ENCODE data around the gene DDIT4. TPM values are rescaled to one million over a fixed set of nuclear protein-coding genes. Genes with fewer than 3 reads are reported as not detected.
A peak's percentile ranks its signal among the peaks of the same experiment; 100 is the strongest.

Gene DDIT4
- total and polyA plus RNA-seq, 4 donors = 55.9 to 126 (median 100) TPM

DNA sequence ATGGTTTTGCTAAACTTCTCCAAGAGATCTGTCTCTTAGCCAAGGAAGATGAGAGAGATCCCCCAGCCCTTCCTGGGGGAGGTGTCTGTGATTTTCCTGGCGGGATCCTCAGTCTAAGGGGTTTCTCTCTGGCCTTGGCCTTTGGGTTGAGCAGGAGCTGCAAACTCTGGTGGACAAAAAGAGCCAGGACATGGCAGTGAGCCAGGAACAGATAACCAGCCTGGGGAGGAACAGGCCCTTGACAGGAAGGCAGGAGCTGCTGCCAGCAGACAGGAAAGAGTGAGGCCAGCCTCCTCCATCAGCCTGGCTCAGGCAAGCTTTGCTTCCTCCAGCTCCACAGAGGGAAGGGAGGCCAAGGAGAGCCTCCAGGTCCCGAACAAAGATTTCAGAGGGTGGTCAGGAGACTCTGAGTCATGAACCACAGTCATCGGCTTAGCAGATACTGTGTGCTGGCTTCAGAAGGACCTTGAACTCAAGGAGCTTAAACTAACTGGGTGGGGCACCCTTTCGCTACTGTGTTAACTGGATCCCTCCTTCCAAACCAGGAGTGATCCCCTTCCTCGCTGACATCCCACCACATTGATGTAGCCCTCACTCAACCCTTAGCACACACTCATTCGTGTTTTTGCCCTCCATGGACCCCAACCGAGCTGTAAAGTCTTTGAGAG lies 34.7 kb downstream of the DDIT4 start:
- no peaks in the 10 kb centered on the region for H3K4me1 ChIP-seq (ENCODE audit: control insufficient read depth in 1 of 2, insufficient read depth in 2 of 2, low read length in 2 of 2)
- no peak overlapping the region for H3K4me3 ChIP-seq (ENCODE audit: low read length in 2 of 2)
- peak; percentile 76 for ATAC-seq (ENCODE audit: low FRiP score)
- H3K36me3 ChIP-seq (ENCODE audit: control insufficient read depth in 1 of 2, insufficient read depth in 2 of 2, low read length in 1 of 2) = no peaks in the 10 kb centered on the region
- H3K27ac ChIP-seq (ENCODE audit: low read depth in 1 of 2, low read length in 2 of 2) = no peak overlapping the region
- no peaks in the 10 kb centered on the region for H3K27me3 ChIP-seq (ENCODE audit: control insufficient read depth in 1 of 2, insufficient read depth in 2 of 2, low read length in 1 of 2)
- intact Hi-C loops (cut with DNase I) = no loop called here
- no peaks in the 10 kb centered on the region for H3K9me3 ChIP-seq (ENCODE audit: control insufficient read depth, low read length)
- 71 to 75% methylated on average over 7 of the region's 7 CpGs for WGBS, 2 donors
- peak in 1 of 2 donors; percentile 79 for DNase-seq

- no peak for ATAC-seq (ENCODE audit: low FRiP score)
- no peaks in the 10 kb centered on the region for H3K27me3 ChIP-seq (ENCODE audit: control insufficient read depth in 1 of 2, insufficient read depth in 2 of 2, low read length in 1 of 2)
- H3K36me3 ChIP-seq (ENCODE audit: control insufficient read depth in 1 of 2, insufficient read depth in 2 of 2, low read length in 1 of 2) = no peaks in the 10 kb centered on the region
- no peak overlapping the region for H3K4me3 ChIP-seq (ENCODE audit: low read length in 2 of 2)
- DNase-seq = no peak
- 65 to 69% methylated on average over 20 to 21 of the region's 21 CpGs for WGBS, 2 donors
- H3K4me1 ChIP-seq (ENCODE audit: control insufficient read depth in 1 of 2, insufficient read depth in 2 of 2, low read length in 2 of 2) = no peaks in the 10 kb centered on the region
- H3K27ac ChIP-seq (ENCODE audit: low read depth in 1 of 2, low read length in 2 of 2) = no peak overlapping the region
- intact Hi-C loops (cut with DNase I) = no loop called here
- no peaks in the 10 kb centered on the region for H3K9me3 ChIP-seq (ENCODE audit: control insufficient read depth, low read length)
These were observed 35.8 kb downstream of the DDIT4 start for GRCh38 chr10:72309290-72310240.

DNA sequence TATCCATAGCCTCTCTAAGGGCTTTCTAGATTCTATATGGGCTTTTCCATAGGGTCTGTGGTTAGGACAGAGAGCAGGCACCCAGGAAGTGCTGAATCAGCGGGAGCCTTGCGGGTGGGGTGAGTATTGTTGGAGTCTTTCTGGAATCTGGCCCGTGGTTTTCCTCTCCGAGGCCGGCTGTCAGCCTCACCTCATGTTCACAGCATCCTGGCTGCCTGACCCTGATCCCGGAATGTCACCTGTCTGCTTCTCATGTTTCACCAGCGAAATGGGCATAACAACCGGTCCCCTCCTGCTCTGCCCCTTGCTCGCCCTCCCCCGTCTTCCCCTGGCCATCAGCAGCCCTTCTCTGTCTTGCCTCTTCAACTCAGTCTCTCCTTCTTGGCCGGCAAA lies 36.5 kb downstream of the DDIT4 start:
- 42 to 68% methylated on average over 11 of the region's 11 CpGs for WGBS, 2 donors
- Histone ChIP-seq H3K36me3 (ENCODE audit: control insufficient read depth in 1 of 2, insufficient read depth in 2 of 2, low read length in 1 of 2) (no peaks in the 10 kb centered on the region), H3K4me3 (ENCODE audit: low read length in 2 of 2) (no peak overlapping the region), H3K4me1 (ENCODE audit: control insufficient read depth in 1 of 2, insufficient read depth in 2 of 2, low read length in 2 of 2) (no peaks in the 10 kb centered on the region), H3K27me3 (ENCODE audit: control insufficient read depth in 1 of 2, insufficient read depth in 2 of 2, low read length in 1 of 2) (no peaks in the 10 kb centered on the region), H3K27ac (ENCODE audit: low read depth in 1 of 2, low read length in 2 of 2) (no peak overlapping the region), H3K9me3 (ENCODE audit: control insufficient read depth, low read length) (no peaks in the 10 kb centered on the region)
- ATAC-seq (ENCODE audit: low FRiP score) (no peak), DNase-seq (no peak)
- intact Hi-C loops (cut with DNase I) = no loop called here

DNA sequence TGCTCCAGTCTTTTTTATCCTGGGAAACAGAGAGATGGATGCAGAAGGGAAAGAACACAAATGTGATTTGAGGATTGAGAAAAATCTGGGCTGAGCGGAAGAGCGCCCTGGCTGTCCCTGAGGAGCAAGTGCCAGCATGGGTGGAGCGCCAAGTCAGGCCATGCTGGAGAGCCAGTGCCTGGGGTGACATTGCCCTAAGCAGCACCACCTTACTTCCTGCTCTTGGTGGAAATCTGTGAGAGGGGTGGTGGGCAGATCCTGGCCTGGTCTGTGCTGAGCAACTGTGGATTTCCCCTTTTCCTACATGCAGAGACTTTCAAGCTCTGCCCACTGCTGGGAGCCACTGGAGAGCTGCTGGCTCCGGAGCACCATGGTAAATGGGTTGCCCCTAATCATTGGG lies 36.9 kb downstream of the DDIT4 start:
- WGBS, 2 donors = 48 to 62% methylated on average over 4 of the region's 4 CpGs
- Histone ChIP-seq H3K27me3 (ENCODE audit: control insufficient read depth in 1 of 2, insufficient read depth in 2 of 2, low read length in 1 of 2) (no peaks in the 10 kb centered on the region), H3K36me3 (ENCODE audit: control insufficient read depth in 1 of 2, insufficient read depth in 2 of 2, low read length in 1 of 2) (no peaks in the 10 kb centered on the region), H3K9me3 (ENCODE audit: control insufficient read depth, low read length) (no peaks in the 10 kb centered on the region), H3K27ac (ENCODE audit: low read depth in 1 of 2, low read length in 2 of 2) (no peak overlapping the region), H3K4me1 (ENCODE audit: control insufficient read depth in 1 of 2, insufficient read depth in 2 of 2, low read length in 2 of 2) (peaks cover 0 to 2% of the 10 kb centered on the region in 2 donors), H3K4me3 (ENCODE audit: low read length in 2 of 2) (no peak overlapping the region)
- ATAC-seq (ENCODE audit: low FRiP score) = no peak
- no peak for DNase-seq
- intact Hi-C loops (cut with DNase I) = no loop called here

DNA sequence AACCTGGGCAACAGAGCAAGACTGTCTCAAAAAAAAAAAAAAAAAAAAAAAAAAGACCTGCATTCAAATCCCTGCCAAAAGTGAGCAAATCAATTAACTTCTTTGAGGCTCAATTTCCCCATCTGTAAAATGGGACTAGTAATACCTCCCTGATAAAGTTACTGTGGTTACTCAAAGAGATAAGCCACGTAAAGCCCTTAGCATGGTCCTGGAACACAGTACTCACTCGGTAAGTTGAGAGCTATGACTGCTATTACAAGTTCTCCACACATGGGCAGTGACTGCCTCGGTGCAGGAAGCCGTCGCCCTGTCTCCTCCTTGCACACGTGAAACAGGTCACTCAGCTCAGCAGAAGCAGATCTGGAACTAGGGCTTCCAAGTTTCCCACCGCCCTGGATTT lies 37.9 kb downstream of the DDIT4 start:
- Histone ChIP-seq H3K36me3 (ENCODE audit: control insufficient read depth in 1 of 2, insufficient read depth in 2 of 2, low read length in 1 of 2) (no peaks in the 10 kb centered on the region), H3K9me3 (ENCODE audit: control insufficient read depth, low read length) (no peaks in the 10 kb centered on the region), H3K27me3 (ENCODE audit: control insufficient read depth in 1 of 2, insufficient read depth in 2 of 2, low read length in 1 of 2) (no peaks in the 10 kb centered on the region), H3K4me3 (ENCODE audit: low read length in 2 of 2) (no peak overlapping the region), H3K4me1 (ENCODE audit: control insufficient read depth in 1 of 2, insufficient read depth in 2 of 2, low read length in 2 of 2) (peaks cover 0 to 3% of the 10 kb centered on the region in 2 donors), H3K27ac (ENCODE audit: low read depth in 1 of 2, low read length in 2 of 2) (no peak overlapping the region)
- 92 to 93% methylated on average over 7 of the region's 7 CpGs for WGBS, 2 donors
- DNase-seq (no peak), ATAC-seq (ENCODE audit: low FRiP score) (no peak)
- intact Hi-C loops (cut with DNase I) = no loop called here

- H3K4me1 ChIP-seq (ENCODE audit: control insufficient read depth in 1 of 2, insufficient read depth in 2 of 2, low read length in 2 of 2) = peaks cover 0 to 3% of the 10 kb centered on the region in 2 donors
- no peak overlapping the region for H3K27ac ChIP-seq (ENCODE audit: low read depth in 1 of 2, low read length in 2 of 2)
- 93% methylated on average over 8 of the region's 8 CpGs for WGBS, 2 donors
- H3K27me3 ChIP-seq (ENCODE audit: control insufficient read depth in 1 of 2, insufficient read depth in 2 of 2, low read length in 1 of 2) = no peaks in the 10 kb centered on the region
- H3K9me3 ChIP-seq (ENCODE audit: control insufficient read depth, low read length) = no peaks in the 10 kb centered on the region
- DNase-seq = no peak
- H3K4me3 ChIP-seq (ENCODE audit: low read length in 2 of 2) = no peak overlapping the region
- intact Hi-C loops (cut with DNase I) = no loop called here
- no peak for ATAC-seq (ENCODE audit: low FRiP score)
- H3K36me3 ChIP-seq (ENCODE audit: control insufficient read depth in 1 of 2, insufficient read depth in 2 of 2, low read length in 1 of 2) = no peaks in the 10 kb centered on the region
These were observed 39.2 kb downstream of the DDIT4 start for GRCh38 chr10:72312865-72313391.

DNA sequence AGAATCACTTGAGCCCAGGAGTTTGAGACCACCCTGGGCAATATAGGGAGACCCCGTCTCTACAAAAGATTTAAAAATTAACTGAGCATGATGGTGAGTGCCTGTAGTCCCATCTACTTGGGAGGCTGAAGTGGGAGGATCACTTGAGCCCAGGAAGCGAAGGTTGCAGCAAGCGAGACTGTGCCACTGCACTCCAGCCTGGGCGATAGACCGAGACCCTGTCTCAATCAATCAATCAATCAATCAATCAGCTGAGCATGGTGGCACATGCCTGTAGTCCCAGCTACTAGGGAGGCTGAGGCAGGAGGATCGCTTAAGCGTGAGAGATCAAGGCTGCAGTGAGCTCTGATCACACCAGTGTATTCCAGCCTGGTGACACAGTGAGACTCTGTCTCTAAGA lies 40.5 kb downstream of the DDIT4 start:
- no peak for ATAC-seq (ENCODE audit: low FRiP score)
- no peak for DNase-seq
- Histone ChIP-seq H3K27me3 (ENCODE audit: control insufficient read depth in 1 of 2, insufficient read depth in 2 of 2, low read length in 1 of 2) (no peaks in the 10 kb centered on the region), H3K27ac (ENCODE audit: low read depth in 1 of 2, low read length in 2 of 2) (no peak overlapping the region), H3K4me1 (ENCODE audit: control insufficient read depth in 1 of 2, insufficient read depth in 2 of 2, low read length in 2 of 2) (peaks cover 0 to 3% of the 10 kb centered on the region in 2 donors), H3K4me3 (ENCODE audit: low read length in 2 of 2) (no peak overlapping the region), H3K36me3 (ENCODE audit: control insufficient read depth in 1 of 2, insufficient read depth in 2 of 2, low read length in 1 of 2) (no peaks in the 10 kb centered on the region), H3K9me3 (ENCODE audit: control insufficient read depth, low read length) (no peaks in the 10 kb centered on the region)
- WGBS, 2 donors = 96 to 97% methylated on average over 7 of the region's 7 CpGs
- intact Hi-C loops (cut with DNase I) = no loop called here

- peaks cover 0 to 3% of the 10 kb centered on the region in 2 donors for H3K4me1 ChIP-seq (ENCODE audit: control insufficient read depth in 1 of 2, insufficient read depth in 2 of 2, low read length in 2 of 2)
- H3K9me3 ChIP-seq (ENCODE audit: control insufficient read depth, low read length) = no peaks in the 10 kb centered on the region
- no peak overlapping the region for H3K4me3 ChIP-seq (ENCODE audit: low read length in 2 of 2)
- WGBS, 2 donors = 12 to 16% methylated on average over 7 of the region's 7 CpGs
- no peaks in the 10 kb centered on the region for H3K27me3 ChIP-seq (ENCODE audit: control insufficient read depth in 1 of 2, insufficient read depth in 2 of 2, low read length in 1 of 2)
- no peak overlapping the region for H3K27ac ChIP-seq (ENCODE audit: low read depth in 1 of 2, low read length in 2 of 2)
- intact Hi-C loops (cut with DNase I) = no loop called here
- DNase-seq (no peak), ATAC-seq (ENCODE audit: low FRiP score) (no peak)
- no peaks in the 10 kb centered on the region for H3K36me3 ChIP-seq (ENCODE audit: control insufficient read depth in 1 of 2, insufficient read depth in 2 of 2, low read length in 1 of 2)
These were observed 41.3 kb downstream of the DDIT4 start for GRCh38 chr10:72315054-72315453.
